Mucosa of gallbladder (tissue), 1 donor: ENCODE measurements around the gene KIAA0586. TPM values are rescaled to one million over a fixed set of nuclear protein-coding genes. Genes with fewer than 3 reads are reported as not detected.
"Not testable (repeated sequence)": the region's sequence is repeated elsewhere in the genome, so short reads cannot be mapped to it uniquely, and the experiment has no call there.

Source experiments
- DNase-seq: peaks from one replicate; pipeline ENCODE4 v3.0.0-alpha.2; 2020; ENCODE audit warnings: low spot score
- total RNA-seq: library from RNA; stranded (reverse); gene quantifications from one replicate; pipeline ENCODE4 v1.2.1, GENCODE V29; 2021
- donor health status: DM: no; HTN: no; CAD: no.

The KIAA0586 gene
- total RNA-seq, 1 donor from 2014 or later, result 16.0 TPM

DNA sequence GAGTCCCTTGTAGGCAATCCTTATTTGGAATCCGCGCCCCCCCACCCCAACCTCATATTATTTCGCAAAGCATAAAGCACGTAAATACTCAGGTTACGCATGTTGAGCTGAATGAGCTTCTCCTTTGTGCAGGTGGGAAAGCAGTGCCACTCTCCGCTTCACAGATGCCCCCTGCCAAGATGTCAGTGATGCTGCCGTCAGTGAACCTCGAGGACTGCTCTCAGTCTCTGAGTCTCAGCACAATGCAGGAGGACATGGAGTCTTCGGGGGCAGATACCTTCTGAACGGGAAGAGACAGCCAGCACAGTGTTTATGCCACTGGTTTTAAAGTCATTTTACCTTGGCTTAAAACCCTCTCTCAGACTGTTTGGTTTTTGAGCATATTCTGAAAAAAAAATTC lies 120.1 kb downstream of the KIAA0586 start:
- no peak for DNase-seq

DNA sequence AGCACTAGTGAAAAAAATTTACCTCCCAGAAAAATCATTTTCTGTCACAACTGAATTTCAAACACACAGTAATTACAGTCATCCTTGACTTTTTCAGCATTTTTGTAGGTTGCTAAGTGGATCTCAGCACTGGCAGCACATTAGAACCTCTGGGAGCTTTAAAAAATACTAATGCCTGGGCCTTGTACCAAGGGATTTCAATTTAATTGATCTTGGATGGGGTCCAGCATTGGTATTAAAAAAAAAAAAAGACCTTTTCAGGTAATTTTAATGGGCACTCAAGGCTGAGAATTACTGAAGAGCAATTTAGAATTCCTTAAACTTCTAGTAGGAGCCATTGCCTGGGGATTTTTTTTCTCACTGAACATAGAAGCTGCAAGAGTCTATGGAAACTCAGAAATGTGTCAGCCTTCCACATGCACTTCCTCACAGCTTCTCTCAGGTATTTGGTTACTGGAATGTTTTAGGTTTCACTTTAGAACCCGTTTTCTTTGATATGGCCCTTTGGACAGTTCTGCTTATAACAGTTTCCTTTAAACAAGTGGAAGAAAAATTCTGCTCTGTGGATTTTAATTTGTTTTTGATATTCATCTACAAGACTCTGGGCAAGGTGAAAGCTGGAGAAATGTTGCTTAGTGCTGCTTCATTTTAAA lies 121.7 kb downstream of the KIAA0586 start:
- DNase-seq, result no peak

GRCh38 chr14:58553959-58554358 lies 126.4 kb downstream of the KIAA0586 start:
- DNase-seq, result no peak

- DNase-seq, result no peak
These were observed 128.1 kb downstream of the KIAA0586 start for GRCh38 chr14:58555647-58556046.

- no peak for DNase-seq
These were observed 129.7 kb downstream of the KIAA0586 start for GRCh38 chr14:58557242-58557641.

DNA sequence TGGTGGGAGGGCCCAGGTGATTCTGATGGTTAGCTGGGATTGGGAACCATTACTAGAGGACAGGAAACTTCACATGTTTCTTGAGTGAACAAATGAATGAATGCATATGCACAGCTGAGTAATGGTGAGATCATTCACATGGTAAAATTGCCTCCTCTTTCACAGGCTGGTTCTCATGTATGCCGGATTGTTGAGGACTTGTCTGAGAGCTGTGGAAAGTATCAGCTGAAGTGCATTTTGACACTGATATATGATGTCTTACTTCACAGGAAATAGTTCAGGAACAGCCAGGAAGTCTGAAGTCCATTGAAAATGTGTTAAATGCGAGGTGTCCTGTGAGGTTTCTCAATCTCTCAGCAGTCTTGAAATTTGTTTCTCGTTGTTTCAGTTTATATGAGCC lies 132.7 kb downstream of the KIAA0586 start:
- DNase-seq, result no peak

GRCh38 chr14:58562141-58562540 lies 134.6 kb downstream of the KIAA0586 start:
- DNase-seq, result no peak

- DNase-seq, result no peak
These were observed 136.5 kb downstream of the KIAA0586 start for GRCh38 chr14:58563978-58564377.

DNA sequence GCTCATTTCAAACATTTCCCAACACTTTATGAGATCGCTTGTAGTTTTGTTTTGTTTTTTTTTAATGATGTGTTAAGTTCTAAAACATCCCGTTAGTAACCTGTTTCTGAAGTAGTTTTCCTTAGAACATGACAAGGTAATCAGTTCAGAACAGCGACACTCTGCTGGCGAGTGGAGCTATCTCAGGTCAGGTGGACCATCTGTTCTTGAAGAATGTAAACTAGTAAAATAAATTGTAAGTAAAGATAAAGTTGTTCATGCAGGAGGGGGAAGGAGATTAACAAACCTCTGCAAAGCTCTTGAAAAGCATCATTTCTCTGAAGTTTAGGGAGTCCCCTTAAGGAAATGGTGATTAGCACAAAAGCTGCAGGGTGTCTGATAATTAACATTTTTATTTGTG lies 138.3 kb downstream of the KIAA0586 start:
- no peak for DNase-seq

DNA sequence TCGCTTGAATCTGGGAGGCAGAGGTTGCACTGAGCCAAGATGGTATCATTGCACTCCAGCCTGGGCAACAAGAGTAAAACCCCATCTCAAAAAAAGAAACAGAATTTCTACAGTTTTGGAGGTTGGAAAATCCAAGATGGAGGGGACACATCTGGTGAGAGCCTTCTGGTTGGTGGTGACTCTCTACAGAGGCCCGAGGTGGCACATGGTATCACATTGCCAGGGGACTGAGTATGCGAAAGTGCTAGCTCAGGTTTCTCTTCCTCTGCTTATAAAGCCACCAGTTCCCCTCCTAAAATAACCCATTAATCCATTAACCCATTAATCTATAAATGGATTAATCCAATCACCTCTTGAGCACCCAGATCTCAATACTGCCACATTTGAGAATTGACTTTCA lies 139.5 kb downstream of the KIAA0586 start:
- no peak for DNase-seq

DNA sequence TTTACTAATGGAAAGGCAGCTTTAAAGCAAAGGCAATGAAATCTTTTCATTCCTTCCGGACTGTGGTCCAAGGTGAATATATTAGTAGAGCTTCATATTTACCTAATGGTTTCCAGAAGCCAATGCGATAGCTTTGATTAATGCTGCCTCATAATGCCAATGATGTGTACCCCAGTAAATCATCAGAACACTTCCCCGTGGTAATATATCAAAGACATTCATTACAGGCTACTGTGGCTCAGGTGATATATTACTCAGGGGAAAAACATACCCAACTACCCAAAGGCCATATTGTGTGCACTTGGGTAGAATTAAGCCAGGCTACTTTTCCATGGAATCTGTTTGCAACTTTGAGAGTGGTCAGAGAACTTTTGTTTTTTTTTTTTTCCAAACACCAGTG lies 140.8 kb downstream of the KIAA0586 start:
- no peak for DNase-seq

DNA sequence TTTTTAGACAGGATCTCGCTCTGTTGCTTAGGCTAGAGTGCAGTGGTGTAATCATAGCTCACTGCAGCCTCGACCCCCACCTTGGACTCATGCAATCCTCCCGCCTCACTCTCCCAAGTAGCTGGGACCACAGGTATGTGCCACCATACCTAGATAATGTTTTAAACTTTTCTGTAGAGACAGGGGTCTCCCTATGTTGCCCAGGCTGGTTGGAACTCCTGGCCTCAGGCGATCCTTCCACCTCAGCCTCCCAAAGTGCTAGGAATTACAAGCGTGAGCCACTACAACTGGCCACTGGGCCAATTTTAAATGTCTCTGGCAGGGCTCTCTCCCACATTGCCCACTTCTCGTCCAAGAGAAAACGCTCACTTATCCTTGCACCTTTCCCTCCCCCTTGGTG lies 143.7 kb downstream of the KIAA0586 start:
- no peak for DNase-seq

GRCh38 chr14:58571769-58572472 lies 144.4 kb downstream of the KIAA0586 start:
- DNase-seq, result no peak

DNA sequence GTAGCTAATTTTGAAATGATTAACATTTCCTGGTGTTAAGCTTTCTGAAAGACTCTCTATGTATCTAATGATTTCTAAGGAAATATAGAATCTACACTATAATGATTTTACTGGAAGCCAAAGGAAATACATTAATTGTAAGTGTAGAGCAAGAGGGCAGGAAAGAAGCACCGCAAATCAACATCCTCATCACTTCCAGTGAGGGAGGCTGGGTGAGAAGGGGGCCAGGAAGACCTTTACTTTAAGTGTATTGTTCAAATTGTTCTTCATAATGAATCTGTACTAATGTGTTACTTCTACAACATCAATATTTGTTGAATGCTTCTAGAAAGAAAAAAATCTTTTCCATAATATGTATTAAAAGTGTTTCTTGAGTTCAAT lies 144.9 kb downstream of the KIAA0586 start:
- no peak for DNase-seq

GRCh38 chr14:58572863-58573262 lies 145.3 kb downstream of the KIAA0586 start:
- no peak for DNase-seq

GRCh38 chr14:58574623-58575022 lies 147.1 kb downstream of the KIAA0586 start:
- no peak for DNase-seq

DNA sequence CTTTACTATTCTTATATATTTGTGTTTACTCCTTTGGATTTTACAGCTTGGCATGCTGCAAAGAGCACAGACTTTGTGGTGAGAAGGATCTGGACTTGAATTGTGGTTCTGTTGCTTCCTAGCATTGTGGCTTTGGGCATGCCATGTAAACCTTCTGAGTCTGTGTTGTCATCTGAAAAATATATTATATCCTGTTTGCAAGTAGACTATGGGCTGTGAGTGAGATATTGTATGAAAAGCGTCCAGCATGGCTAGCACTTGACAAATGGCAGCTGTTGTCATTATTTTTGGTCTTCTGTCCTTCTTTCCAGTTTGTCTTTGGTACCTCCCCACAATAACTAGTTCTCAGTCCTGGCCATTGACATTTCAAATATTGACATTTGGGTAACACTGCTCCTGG lies 148.4 kb downstream of the KIAA0586 start:
- DNase-seq, result no peak

GRCh38 chr14:58580035-58580434 lies 152.5 kb downstream of the KIAA0586 start:
- DNase-seq, result not testable (repeated sequence)

GRCh38 chr14:58581389-58581788 lies 153.9 kb downstream of the KIAA0586 start:
- not testable (repeated sequence) for DNase-seq

DNA sequence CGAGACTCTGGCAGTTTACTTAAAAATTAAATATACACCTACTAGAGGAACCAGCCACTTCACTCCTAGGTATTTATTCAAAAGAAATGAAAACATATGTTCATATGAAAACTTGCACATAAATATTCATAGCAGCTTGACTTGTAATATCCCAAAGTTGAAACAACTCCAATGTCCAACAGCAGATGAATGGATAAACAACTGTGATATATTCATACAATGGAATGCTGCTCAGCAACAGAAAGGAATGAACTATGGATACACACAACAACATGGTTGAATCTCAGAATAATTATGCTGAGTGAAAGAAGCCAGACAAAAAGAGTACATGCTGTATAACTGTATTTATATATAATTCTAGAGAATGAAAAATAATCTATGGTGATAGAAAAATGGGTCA lies 156.9 kb downstream of the KIAA0586 start:
- DNase-seq, result no peak

- DNase-seq, result no peak
These were observed 159.8 kb downstream of the KIAA0586 start for GRCh38 chr14:58587271-58587670.

- not testable (repeated sequence) for DNase-seq
These were observed 160.8 kb downstream of the KIAA0586 start for GRCh38 chr14:58588321-58588720.

- no peak for DNase-seq
These were observed 166.5 kb downstream of the KIAA0586 start for GRCh38 chr14:58593977-58594376.

DNA sequence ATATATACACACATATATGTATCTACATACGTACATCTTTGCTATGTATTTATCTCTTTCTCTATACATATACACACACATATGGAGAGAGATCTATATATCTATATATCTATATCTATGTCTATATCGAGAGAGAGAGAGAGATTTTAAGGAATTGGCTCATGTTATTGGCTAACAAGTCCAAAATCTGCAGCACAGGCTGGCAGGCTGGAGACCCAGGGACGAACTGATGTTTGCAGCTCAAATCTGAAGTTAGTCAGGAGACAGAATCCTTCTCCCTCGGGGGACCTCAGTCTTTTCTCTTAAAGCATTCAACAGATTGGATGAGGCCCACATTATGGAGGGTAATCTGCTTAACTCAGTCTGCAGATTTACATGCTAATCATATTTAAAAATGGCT lies 169.5 kb downstream of the KIAA0586 start:
- no peak for DNase-seq
